GM12875 (cell line): ENCODE measurements around the gene PLA2G2E.
"Not testable (repeated sequence)": the region's sequence is repeated elsewhere in the genome, so short reads cannot be mapped to it uniquely, and the experiment has no call there.

Experiments used
- H3K4me3 ChIP-seq: one replicate; pipeline ENCODE4 v1.5.1; 2011; ENCODE audit warnings: low read depth, low read length, control low read depth
- CTCF ChIP-seq: IDR thresholded peaks from 2 replicates; pipeline ENCODE4 v1.5.1; 2011; ENCODE audit warnings: low read depth, mild to moderate bottlenecking, control low read depth, inconsistent platforms, low read length, moderate library complexity, borderline replicate concordance; ENCODE audit not compliant: insufficient read depth

PLA2G2E gene

DNA sequence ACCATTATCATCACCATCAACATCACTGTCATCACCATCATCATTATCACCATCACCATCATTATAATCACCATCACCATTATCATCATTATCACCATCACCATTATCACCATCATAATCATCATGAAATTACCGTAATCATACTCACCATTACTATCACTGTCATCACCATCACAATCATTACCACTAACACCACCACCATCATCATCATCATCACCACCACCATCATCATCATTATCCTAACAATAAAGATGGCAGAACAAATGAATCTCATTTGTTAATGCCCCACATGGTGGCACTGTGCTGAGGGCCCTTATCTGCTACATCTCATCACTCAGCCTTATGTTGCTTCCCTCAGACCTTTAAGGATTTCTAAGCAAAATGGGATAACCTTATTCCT lies 9.4 kb upstream of the PLA2G2E start:
- TF ChIP-seq CTCF = no peak
- no peak overlapping the region for H3K4me3 ChIP-seq

- H3K4me3 ChIP-seq = not testable (repeated sequence)
Observed at GRCh38 chr1:19927130-19927421, 3.7 kb upstream of the PLA2G2E start.

- no peak overlapping the region for H3K4me3 ChIP-seq
- TF ChIP-seq CTCF = no peak
Observed at GRCh38 chr1:19926296-19927129, 3.1 kb upstream of the PLA2G2E start.

- H3K4me3 ChIP-seq = no peak overlapping the region
- TF ChIP-seq CTCF = no peak
Observed at GRCh38 chr1:19925342-19926070, 2.1 kb upstream of the PLA2G2E start.

DNA sequence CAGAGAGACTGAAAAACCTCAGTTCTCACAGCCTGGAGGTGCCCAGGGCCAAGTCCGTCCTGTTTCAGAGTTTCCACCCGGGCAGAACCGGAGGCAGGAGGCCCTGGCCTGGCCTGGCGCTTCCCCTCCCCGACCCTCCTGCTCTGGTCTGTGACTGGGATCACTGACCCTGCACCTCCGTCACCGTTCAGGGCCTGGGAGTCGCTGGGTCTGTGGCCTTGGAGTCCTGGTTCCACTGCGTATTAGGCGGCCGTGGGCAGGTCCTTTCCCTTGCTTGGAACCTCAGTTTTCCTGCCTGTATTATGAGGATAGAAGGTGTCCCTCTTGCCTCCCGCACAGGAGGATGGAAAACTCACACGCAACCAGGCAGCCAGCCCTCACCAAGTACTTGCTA lies 533 bp upstream of the PLA2G2E start:
- TF ChIP-seq CTCF = no peak
- no peak overlapping the region for H3K4me3 ChIP-seq

GRCh38 chr1:19922015-19922688 lies 1.3 kb downstream of the PLA2G2E start:
- no peak for TF ChIP-seq CTCF

GRCh38 chr1:19921310-19921709 lies 2.1 kb downstream of the PLA2G2E start:
- TF ChIP-seq CTCF = no peak
- no peak overlapping the region for H3K4me3 ChIP-seq

More at GRCh38 chr1:19922015-19922688, 1.3 kb downstream of the PLA2G2E start:
- H3K4me3 ChIP-seq = no peak overlapping the region
